Measurements from ENCODE around the gene BAHCC1. TPM values are rescaled to one million over a fixed set of nuclear protein-coding genes. Genes with fewer than 3 reads are reported as not detected.

BAHCC1 gene
- total and polyA plus RNA-seq, 9 of the 15 experiments (the other 6 are each of a cell fraction or from before 2014, with no cell fraction given), result 0.14 to 26.9 (median 5.0) TPM

DNA sequence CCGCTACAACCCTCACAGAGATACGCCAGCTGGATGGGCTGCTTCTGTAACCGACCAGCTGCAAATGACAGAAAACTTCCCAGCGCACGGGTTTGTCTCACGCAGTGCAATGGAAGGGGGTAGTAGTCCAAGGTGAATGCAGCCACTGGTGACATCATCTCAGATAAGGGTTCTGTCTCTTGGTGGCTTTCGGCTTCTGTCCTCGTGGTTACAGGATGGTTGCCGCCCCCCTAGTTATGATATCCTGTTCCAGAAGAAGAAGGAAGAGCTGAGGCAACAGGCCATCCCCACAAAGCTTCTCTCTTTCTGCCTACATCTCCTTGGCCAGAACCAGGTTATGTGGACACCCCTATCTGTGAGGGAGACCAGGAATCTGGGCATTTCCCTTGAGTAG lies 40.3 kb upstream of the BAHCC1 start (continued):
- TF ChIP-seq, protein P1, sequence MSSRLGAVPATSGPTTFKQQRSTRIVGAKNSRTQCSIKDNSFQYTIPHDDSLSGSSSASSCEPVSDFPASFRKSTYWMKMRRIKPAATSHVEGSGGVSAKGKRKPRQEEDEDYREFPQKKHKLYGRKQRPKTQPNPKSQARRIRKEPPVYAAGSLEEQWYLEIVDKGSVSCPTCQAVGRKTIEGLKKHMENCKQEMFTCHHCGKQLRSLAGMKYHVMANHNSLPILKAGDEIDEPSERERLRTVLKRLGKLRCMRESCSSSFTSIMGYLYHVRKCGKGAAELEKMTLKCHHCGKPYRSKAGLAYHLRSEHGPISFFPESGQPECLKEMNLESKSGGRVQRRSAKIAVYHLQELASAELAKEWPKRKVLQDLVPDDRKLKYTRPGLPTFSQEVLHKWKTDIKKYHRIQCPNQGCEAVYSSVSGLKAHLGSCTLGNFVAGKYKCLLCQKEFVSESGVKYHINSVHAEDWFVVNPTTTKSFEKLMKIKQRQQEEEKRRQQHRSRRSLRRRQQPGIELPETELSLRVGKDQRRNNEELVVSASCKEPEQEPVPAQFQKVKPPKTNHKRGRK (tag; IDR thresholded peaks at IDR 0.05), result no peak
- TF ChIP-seq, protein P2, sequence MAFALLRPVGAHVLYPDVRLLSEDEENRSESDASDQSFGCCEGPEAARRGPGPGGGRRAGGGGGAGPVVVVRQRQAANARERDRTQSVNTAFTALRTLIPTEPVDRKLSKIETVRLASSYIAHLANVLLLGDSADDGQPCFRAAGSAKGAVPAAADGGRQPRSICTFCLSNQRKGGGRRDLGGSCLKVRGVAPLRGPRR (CRISPR knock-in tag; IDR thresholded peaks at IDR 0.05), result no peak
- TF ChIP-seq GATA2 (CRISPR knock-in tag; IDR thresholded peaks at IDR 0.05) (no peak), NRF1 (conservative IDR thresholded peaks at IDR 0.05 in 1 of 2, IDR thresholded peaks at IDR 0.05 in 1 of 2) (peak; percentile 59 to 64; a peak in 3 of 4 replicates), RAD51 (IDR thresholded peaks at IDR 0.05; ENCODE audit: borderline replicate concordance, low read depth) (0 out of 2 replicates have a peak, but pooled peaks have one; percentile 10), ZNF785 (CRISPR knock-in tag; IDR thresholded peaks at IDR 0.05) (no peak), JUNB (CRISPR knock-in tag; conservative IDR thresholded peaks at IDR 0.05) (no peak), XRCC5 (IDR thresholded peaks at IDR 0.05; ENCODE audit: low read depth, low read length) (no peak), CBX2 (IDR thresholded peaks at IDR 0.05; ENCODE audit: insufficient read depth, low read length, poor library complexity, severe bottlenecking) (no peak), BACH1 (tag; IDR thresholded peaks at IDR 0.05) (no peak), BRD9 (IDR thresholded peaks at IDR 0.05; ENCODE audit: low read depth, partially characterized antibody) (no peak), MCM5 (IDR thresholded peaks at IDR 0.05; ENCODE audit: low read depth) (no peak), EP300 (IDR thresholded peaks at IDR 0.05; ENCODE audit: low read length) (no peak), MAZ (CRISPR knock-in tag; conservative IDR thresholded peaks at IDR 0.05 in 1 of 2, IDR thresholded peaks at IDR 0.05 in 1 of 2) (no peak), CHD4 (IDR thresholded peaks at IDR 0.05; ENCODE audit: insufficient read depth, insufficient replicate concordance, low read depth, low read length, poor library complexity, severe bottlenecking) (no peak), SREBF1 (IDR thresholded peaks at IDR 0.05; ENCODE audit: borderline replicate concordance, low read depth, low read length) (no peak), KHSRP (IDR thresholded peaks at IDR 0.05) (no peak), SRSF1 (IDR thresholded peaks at IDR 0.05; ENCODE audit: low read depth, low read length) (no peak), ZNF184 (CRISPR knock-in tag; IDR thresholded peaks at IDR 0.05) (no peak), SOX6 (IDR thresholded peaks at IDR 0.05) (0 out of 2 replicates have a peak, but pooled peaks have one; percentile 15), ILK (tag; IDR thresholded peaks at IDR 0.05; ENCODE audit: borderline replicate concordance, low read depth) (no peak)
- TF ChIP-seq, protein P3, sequence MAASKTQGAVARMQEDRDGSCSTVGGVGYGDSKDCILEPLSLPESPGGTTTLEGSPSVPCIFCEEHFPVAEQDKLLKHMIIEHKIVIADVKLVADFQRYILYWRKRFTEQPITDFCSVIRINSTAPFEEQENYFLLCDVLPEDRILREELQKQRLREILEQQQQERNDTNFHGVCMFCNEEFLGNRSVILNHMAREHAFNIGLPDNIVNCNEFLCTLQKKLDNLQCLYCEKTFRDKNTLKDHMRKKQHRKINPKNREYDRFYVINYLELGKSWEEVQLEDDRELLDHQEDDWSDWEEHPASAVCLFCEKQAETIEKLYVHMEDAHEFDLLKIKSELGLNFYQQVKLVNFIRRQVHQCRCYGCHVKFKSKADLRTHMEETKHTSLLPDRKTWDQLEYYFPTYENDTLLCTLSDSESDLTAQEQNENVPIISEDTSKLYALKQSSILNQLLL (CRISPR knock-in tag; IDR thresholded peaks at IDR 0.05; ENCODE audit: borderline replicate concordance), result no peak
- TF ChIP-seq, protein P4, sequence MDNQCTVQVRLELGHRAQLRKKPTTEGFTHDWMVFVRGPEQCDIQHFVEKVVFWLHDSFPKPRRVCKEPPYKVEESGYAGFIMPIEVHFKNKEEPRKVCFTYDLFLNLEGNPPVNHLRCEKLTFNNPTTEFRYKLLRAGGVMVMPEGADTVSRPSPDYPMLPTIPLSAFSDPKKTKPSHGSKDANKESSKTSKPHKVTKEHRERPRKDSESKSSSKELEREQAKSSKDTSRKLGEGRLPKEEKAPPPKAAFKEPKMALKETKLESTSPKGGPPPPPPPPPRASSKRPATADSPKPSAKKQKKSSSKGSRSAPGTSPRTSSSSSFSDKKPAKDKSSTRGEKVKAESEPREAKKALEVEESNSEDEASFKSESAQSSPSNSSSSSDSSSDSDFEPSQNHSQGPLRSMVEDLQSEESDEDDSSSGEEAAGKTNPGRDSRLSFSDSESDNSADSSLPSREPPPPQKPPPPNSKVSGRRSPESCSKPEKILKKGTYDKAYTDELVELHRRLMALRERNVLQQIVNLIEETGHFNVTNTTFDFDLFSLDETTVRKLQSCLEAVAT (IDR thresholded peaks at IDR 0.05), result no peak
- TF ChIP-seq, protein P5, sequence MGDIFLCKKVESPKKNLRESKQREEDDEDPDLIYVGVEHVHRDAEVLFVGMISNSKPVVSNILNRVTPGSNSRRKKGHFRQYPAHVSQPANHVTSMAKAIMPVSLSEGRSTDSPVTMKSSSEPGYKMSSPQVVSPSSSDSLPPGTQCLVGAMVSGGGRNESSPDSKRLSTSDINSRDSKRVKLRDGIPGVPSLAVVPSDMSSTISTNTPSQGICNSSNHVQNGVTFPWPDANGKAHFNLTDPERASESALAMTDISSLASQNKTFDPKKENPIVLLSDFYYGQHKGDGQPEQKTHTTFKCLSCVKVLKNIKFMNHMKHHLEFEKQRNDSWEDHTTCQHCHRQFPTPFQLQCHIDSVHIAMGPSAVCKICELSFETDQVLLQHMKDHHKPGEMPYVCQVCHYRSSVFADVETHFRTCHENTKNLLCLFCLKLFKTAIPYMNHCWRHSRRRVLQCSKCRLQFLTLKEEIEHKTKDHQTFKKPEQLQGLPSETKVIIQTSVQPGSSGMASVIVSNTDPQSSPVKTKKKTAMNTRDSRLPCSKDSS (IDR thresholded peaks at IDR 0.05; ENCODE audit: low read depth, partially characterized antibody), result no peak
